OCI-LY7 (cell line): ENCODE measurements around the gene C9orf153.

Experiments used
- CTCF ChIP-seq: fragments of 200-600 bp; sonication (generic); conservative IDR thresholded peaks from 2 replicates; pipeline ENCODE4 v1.5.1; 2014; ENCODE audit warnings: mild to moderate bottlenecking, antibody characterized with exemption, low read length, moderate library complexity, mixed read lengths
- EZH2phosphoT487 ChIP-seq: fragments of 200-600 bp; sonication (generic); IDR thresholded peaks from 2 replicates; pipeline ENCODE4 v1.6.1; 2018; ENCODE audit warnings: low read depth, borderline replicate concordance, mild to moderate bottlenecking, mixed run types, antibody characterized with exemption, low read length, moderate library complexity, mixed read lengths

DNA sequence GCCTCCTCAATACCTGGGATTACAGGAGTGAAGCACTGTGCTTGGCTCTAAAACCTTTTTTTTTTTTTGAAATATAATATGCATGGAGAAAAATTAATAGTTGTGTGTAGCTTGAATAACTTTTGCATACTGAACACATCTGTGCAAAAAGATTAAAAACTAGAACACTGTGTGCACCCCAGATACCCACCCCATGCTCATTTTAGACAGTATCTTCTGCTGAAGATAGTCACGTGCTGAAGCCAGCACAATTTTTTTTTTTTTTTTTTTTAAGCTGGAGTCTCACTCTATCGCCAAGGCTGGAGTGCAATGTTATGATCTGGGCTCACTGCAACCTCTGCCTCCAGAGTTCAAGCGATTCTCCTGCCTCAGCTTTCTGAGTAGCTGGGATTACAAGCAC, 39.9 kb downstream of the C9orf153 start:
- no peak for TF ChIP-seq CTCF
- TF ChIP-seq EZH2phosphoT487 = no peak
